Spleen (tissue), 11 donors: ENCODE results near the gene SNAP47. TPM values are rescaled to one million over a fixed set of nuclear protein-coding genes. Genes with fewer than 3 reads are reported as not detected.

Source experiments
- DNase-seq: peaks from one replicate; pipeline ENCODE4 v3.0.0-alpha.2; 2020
- H3K27ac ChIP-seq, 8 donors: fragments of 200-600 bp; sonication (generic) in 7 of 8; 1 replicate in 4 of 8; 2 replicates in 4 of 8; pipeline versions ENCODE4 v1.5.0 to v1.8.0; 2016 to 2021; ENCODE audit warnings: inconsistent platforms in 4 of 8, mild to moderate bottlenecking in 4 of 8, moderate library complexity in 1 of 8
- H3K27me3 ChIP-seq, 7 donors: fragments of 200-600 bp; sonication (generic) in 6 of 7; replicated peaks in 1 of 7; 1 replicate in 4 of 7; 2 replicates in 3 of 7; pipeline versions ENCODE4 v1.5.0 to v1.8.0; 2016 to 2021; ENCODE audit warnings: inconsistent platforms in 3 of 7, mild to moderate bottlenecking in 1 of 7
- H3K36me3 ChIP-seq, 6 donors: fragments of 200-600 bp; sonication (generic) in 5 of 6; 1 replicate in 4 of 6; 2 replicates in 2 of 6; pipeline versions ENCODE4 v1.5.0 to v1.8.0; 2016 to 2021; ENCODE audit warnings: inconsistent platforms in 2 of 6
- H3K4me1 ChIP-seq, 6 donors: fragments of 200-600 bp; sonication (generic) in 5 of 6; 1 replicate in 3 of 6; 2 replicates in 3 of 6; pipeline versions ENCODE4 v1.5.0 to v1.8.0; 2016 to 2021; ENCODE audit warnings: inconsistent platforms in 3 of 6
- H3K4me3 ChIP-seq, 8 donors: fragments of 200-600 bp; sonication (generic) in 7 of 8; 1 replicate in 4 of 8; 2 replicates in 4 of 8; pipeline versions ENCODE4 v1.5.0 to v1.8.0; 2016 to 2021; ENCODE audit warnings: inconsistent platforms in 4 of 8, mild to moderate bottlenecking in 4 of 8, moderate library complexity in 2 of 8
- H3K9me3 ChIP-seq, 8 donors: fragments of 200-600 bp; sonication (generic) in 7 of 8; 1 replicate in 4 of 8; 2 replicates in 4 of 8; pipeline versions ENCODE4 v1.5.0 to v1.8.0; 2016 to 2021; ENCODE audit warnings: inconsistent platforms in 4 of 8
- CTCF ChIP-seq, 11 experiments: fragments of 200-600 bp in 7 of 11; fragments of 450-650 bp in 4 of 11; sonication (generic) in 4 of 11; IDR thresholded peaks in 8 of 11; conservative IDR thresholded peaks in 3 of 11; 1 replicate in 7 of 11; 2 replicates in 4 of 11; pipeline versions ENCODE4 v1.4.0 to v1.8.0; 2016 to 2021; ENCODE audit warnings: antibody characterized with exemption in 11 of 11, inconsistent platforms in 4 of 11, mild to moderate bottlenecking in 1 of 11
- POLR2A ChIP-seq, 3 donors: fragments of 450-650 bp; IDR thresholded peaks; one replicate each; pipeline ENCODE4 v1.5.1; 2017; ENCODE audit warnings: antibody characterized with exemption in 3 of 3, mild to moderate bottlenecking in 1 of 3
- POLR2AphosphoS5 ChIP-seq, 3 donors: sonication (generic); formaldehyde crosslinking; IDR thresholded peaks; one replicate each; pipeline ENCODE4 v1.5.1; 2017; ENCODE audit warnings: antibody characterized with exemption in 3 of 3
- WGBS, 5 donors: extraction: QIAGEN DNeasy Blood & Tissue Kit in 3 of 5; methylation state at CpG; one replicate each; pipeline versions ENCODE4 v1.1.5 to v1.1.7; 2013 to 2018; 5-methylcytosine and 5-hydroxymethylcytosine counted together
- intact Hi-C: fragments of 100-400 bp; cut with DNase I; formaldehyde crosslinking; loops from one replicate; pipeline ENCODE4 v1.15.0; 2023; ENCODE audit warnings: low total_unique reads
- polyA plus RNA-seq, 3 donors: library from polyadenylated mRNA; stranded (reverse); fragments of 200-250 nt; gene quantifications; one replicate each; pipeline ENCODE4 v1.2.1, GENCODE V29; 2013
- total RNA-seq, 7 donors: library from RNA; depleted of rRNA in 3 of 7; stranded (reverse); fragments of >200 nt in 3 of 7; fragmentation: NEBNext Ultra II Directional in 4 of 7; extraction: Animal tissue kit (Norgen Biotek cat#: 25700) in 4 of 7; gene quantifications; one replicate each; pipeline versions ENCODE4 v1.1.0 to v1.2.1, GENCODE V29; 2016 to 2021
- donor health status: healthy with polysubstance abuse.
- donor health status: DM: no; HTN: no; CAD: no; lungs with moderate emphysema.
- donor health status: DM: no; HTN: no; CAD: no.
- donor health status: Bipolar disorder and iron deficiency.
- donor health status: healthy.
- donor health status: DM: no; HTN: no; CAD: no.
- donor health status: DM: yes; HTN: yes; CAD: no.

The SNAP47 gene
- total and polyA plus RNA-seq, 10 donors: 10.0 to 42.7 (median 22.1) TPM

DNA sequence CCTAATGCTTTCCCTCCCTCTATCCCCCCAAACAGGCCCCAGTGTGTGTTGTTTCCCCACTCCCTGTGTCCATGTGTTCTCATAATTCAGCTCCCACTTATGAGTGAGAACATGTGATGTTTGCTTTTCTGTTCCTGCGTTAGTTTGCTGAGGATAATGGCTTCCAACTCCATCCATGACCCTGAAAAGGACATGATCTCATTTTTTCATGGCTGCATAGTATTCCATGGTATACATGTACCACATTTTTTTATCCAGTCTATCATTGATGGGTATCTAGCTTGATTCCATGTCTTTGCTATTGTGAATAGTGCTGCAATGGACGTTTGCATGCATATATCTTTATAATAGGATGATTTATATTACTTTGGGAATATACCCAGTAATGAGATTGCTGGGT lies 89.0 kb downstream of the SNAP47 start:
- intact Hi-C loops: no loop called here
- no peak for TF ChIP-seq CTCF (IDR thresholded peaks at IDR 0.05 in 8 of 11, conservative IDR thresholded peaks at IDR 0.05 in 3 of 11)

GRCh38 chr1:227828786-227829185 lies 93.6 kb downstream of the SNAP47 start:
- peaks cover 0 to 31% (median 22%) of the 10 kb centered on the region in 8 donors for H3K9me3 ChIP-seq
- peaks cover 0 to 10% (median 0%) of the 10 kb centered on the region in 7 donors for H3K27me3 ChIP-seq
- H3K36me3 ChIP-seq: no peaks in the 10 kb centered on the region
- no peak overlapping the region for H3K27ac ChIP-seq
- intact Hi-C loops: no loop called here
- no peaks in the 10 kb centered on the region for H3K4me1 ChIP-seq
- no peak overlapping the region for H3K4me3 ChIP-seq
- WGBS, 5 donors: 72 to 91% (median 85%) methylated on average over 2 to 3 of the region's 3 CpGs
- DNase-seq: no peak
- TF ChIP-seq CTCF (IDR thresholded peaks at IDR 0.05 in 8 of 11, conservative IDR thresholded peaks at IDR 0.05 in 3 of 11): no peak
- TF ChIP-seq POLR2AphosphoS5 (IDR thresholded peaks at IDR 0.05): no peak
- no peak for TF ChIP-seq POLR2A (IDR thresholded peaks at IDR 0.05)

More for the DNA sequence above, 89.0 kb downstream of the SNAP47 start:
- Histone ChIP-seq H3K4me1 (no peaks in the 10 kb centered on the region), H3K36me3 (no peaks in the 10 kb centered on the region), H3K9me3 (peaks cover 0 to 53% (median 47%) of the 10 kb centered on the region in 8 donors), H3K27me3 (peaks cover 0 to 10% (median 0%) of the 10 kb centered on the region in 7 donors), H3K27ac (no peak overlapping the region), H3K4me3 (no peak overlapping the region)
- no peak for DNase-seq
- WGBS, 5 donors: 44 to 55% (median 46%) methylated on average over 2 of the region's 2 CpGs

Other genes starting within 250 kb of the SNAP47 start
- 10 to 100 TPM in 6 of 7 donors, 1 to 10 TPM in 1; 9.2 to 24.5 (median 13.5) TPM for gene ZNF678, start 171.9 kb upstream of the SNAP47 start, total RNA-seq
- gene ZNF678, start 171.9 kb upstream of the SNAP47 start, polyA plus RNA-seq: 1 to 10 TPM; 1.5 to 2.3 (median 1.7) TPM
- gene JMJD4, start 133 bp upstream of the SNAP47 start, total RNA-seq: 10 to 100 TPM; 14.3 to 35.4 (median 21.1) TPM
- gene JMJD4, start 133 bp upstream of the SNAP47 start, polyA plus RNA-seq: 10 to 100 TPM; 11.2 to 17.2 (median 14.5) TPM
- not detected for gene PRSS38, start 80.2 kb downstream of the SNAP47 start, total RNA-seq
- not detected for gene PRSS38, start 80.2 kb downstream of the SNAP47 start, polyA plus RNA-seq
- 1 to 10 TPM in 4 of 7 donors, under 1 TPM in 3; 0.37 to 3.6 (median 1.2) TPM for gene WNT9A, start 212.5 kb downstream of the SNAP47 start, total RNA-seq
- gene WNT9A, start 212.5 kb downstream of the SNAP47 start, polyA plus RNA-seq: under 1 TPM; 0.08 to 0.70 (median 0.11) TPM